HUDEP-2 (cell line): ENCODE measurements around the gene SNU13.
"Not testable (repeated sequence)": the region's sequence is repeated elsewhere in the genome, so short reads cannot be mapped to it uniquely, and the experiment has no call there.

Experiments used
- DNase-seq, 76 experiments: peaks; one replicate each; lab custom pipeline; 2025; ENCODE audit not compliant: unreplicated experiment in 76 of 76; lab: John Stamatoyannopoulos, UW

Gene SNU13

DNA sequence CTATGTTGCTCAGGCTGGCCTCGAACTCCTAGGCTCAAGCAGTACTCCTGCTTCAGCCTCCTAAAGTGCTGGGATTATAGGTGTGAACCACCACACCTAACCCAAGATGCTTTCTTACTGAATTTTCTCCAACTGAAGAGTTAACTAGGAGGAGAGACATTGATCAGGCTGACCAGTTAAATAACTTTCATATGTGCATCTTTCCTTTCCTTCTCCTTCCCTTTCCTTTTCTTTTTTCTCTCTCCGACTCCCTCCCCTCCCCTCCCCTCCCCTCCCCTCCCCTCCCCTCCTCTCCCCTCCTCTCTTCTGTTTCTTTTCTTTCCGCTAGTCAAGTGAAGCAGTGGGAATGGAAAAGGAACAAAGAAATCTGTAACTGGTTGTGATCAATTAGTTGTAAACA is 40.9 kb downstream of the SNU13 start:
- no peak for DNase-seq

GRCh38 chr22:41642331-41643110 is 46.1 kb downstream of the SNU13 start:
- no peak for DNase-seq

GRCh38 chr22:41641854-41642253 is 46.8 kb downstream of the SNU13 start:
- no peak for DNase-seq

DNA sequence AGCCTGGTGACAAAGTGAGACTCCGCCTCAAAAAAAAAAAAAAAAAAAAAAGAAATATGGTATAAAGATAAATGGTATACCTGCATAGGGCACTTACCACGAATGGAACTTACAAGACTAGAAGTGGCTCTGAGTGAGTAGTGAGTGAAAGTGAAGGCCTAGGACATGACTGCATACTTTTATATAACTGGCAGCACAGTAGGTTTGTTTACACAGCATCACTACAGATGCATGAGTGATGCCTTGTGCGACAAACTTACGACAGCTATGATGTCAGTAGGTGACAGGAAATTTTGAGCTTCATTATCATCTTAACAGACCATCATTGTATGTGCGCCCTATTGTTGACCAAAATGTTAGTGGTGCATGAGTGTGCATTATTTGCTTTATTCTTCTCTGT is 49.9 kb downstream of the SNU13 start:
- DNase-seq, result peak in 1 of 76 experiments; percentile 2

- no peak for DNase-seq
Measured at GRCh38 chr22:41638124-41638523, 50.5 kb downstream of the SNU13 start.

GRCh38 chr22:41637623-41638022 is 51.0 kb downstream of the SNU13 start:
- DNase-seq, result not testable (repeated sequence)

- DNase-seq, result peak in 7 of 76 experiments; percentile 14 to 40 (median 16)
Measured at GRCh38 chr22:41636467-41636866, 52.2 kb downstream of the SNU13 start.

GRCh38 chr22:41634610-41635009 is 54.1 kb downstream of the SNU13 start:
- not testable (repeated sequence) for DNase-seq

DNA sequence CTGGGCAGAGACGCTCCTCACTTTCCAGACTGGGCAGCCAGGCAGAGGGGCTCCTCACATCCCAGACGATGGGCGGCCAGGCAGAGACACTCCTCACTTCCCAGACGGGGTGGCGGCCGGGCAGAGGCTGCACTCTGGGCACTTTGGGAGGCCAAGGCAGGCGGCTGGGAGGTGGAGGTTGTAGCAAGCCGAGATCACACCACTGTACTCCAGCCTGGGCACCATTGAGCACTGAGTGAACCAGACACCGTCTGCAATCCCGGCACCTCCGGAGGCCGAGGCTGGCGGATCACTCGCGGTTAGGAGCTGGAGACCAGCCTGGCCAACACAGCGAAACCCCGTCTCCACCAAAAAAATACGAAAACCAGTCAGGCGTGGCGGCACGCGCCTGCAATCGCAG is 57.1 kb downstream of the SNU13 start:
- not testable (repeated sequence) for DNase-seq

DNA sequence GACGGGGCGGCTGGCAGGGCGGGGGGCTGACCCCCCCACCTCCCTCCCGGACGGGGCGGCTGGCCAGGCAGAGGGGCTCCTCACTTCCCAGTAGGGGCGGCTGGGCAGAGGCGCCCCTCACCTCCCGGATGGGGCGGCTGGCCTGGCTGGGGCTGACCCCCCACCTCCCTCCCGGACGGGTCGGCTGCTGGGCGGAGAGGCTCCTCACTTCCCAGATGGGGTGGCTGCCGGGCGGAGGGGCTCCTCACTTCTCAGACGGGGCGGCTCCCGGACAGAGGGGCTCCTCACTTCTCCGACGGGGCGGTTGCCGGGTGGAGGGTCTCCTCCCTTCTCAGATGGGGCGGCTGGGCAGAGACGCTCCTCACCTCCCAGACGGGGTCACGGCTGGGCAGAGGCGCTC is 57.6 kb downstream of the SNU13 start:
- not testable (repeated sequence) for DNase-seq

DNA sequence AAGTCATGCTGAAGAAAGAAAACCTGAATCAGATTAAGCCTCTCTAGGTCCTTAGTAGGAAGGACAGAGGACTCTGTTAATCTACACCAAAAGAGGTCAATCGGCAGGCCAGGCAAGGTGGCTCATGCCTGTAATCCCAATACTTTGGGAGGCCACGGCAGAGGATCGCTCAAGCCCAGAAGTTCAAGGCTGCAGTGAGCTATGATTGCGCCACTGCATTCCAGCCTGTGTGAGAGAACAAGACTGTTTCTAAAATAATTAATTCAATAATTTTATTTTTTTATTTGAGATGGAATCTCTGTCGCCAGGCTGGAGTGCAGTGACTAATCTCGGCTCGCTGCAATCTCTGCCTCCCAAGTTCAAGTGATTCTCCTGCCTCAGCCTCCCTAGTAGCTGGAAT is 63.1 kb downstream of the SNU13 start:
- DNase-seq, result no peak
